ENCODE data around the gene SLC44A1.

Gene SLC44A1

GRCh38 chr9:105341434-105342146 lies 97.1 kb downstream of the SLC44A1 start:
- DNase-seq: no peak

DNA sequence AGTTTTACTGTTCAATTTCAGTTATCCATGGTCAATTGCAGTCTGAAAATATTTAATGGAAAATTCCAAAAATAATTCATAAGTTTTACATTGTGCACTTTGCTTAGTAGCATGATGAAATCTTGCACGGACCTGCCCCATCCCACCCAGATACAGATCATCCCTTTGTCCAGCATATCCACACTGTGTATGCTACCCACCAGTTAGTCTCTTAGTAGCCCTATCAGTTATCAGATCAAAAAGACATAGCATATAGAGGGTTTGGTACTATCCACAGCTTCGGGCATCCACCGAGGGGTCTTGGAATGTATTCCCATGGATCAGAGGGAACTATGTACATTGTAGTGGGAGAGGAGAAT lies 97.7 kb downstream of the SLC44A1 start:
- no peak for DNase-seq

GRCh38 chr9:105344283-105344682 lies 99.8 kb downstream of the SLC44A1 start:
- no peak for DNase-seq

GRCh38 chr9:105345626-105346025 lies 101.2 kb downstream of the SLC44A1 start:
- no peak for DNase-seq

- DNase-seq: no peak
Observed at GRCh38 chr9:105346273-105346672, 101.8 kb downstream of the SLC44A1 start.

- DNase-seq: no peak
Observed at GRCh38 chr9:105354448-105354847, 110.0 kb downstream of the SLC44A1 start.

GRCh38 chr9:105355781-105356180 lies 111.3 kb downstream of the SLC44A1 start:
- no peak for DNase-seq

GRCh38 chr9:105357937-105358336 lies 113.5 kb downstream of the SLC44A1 start:
- no peak for DNase-seq

DNA sequence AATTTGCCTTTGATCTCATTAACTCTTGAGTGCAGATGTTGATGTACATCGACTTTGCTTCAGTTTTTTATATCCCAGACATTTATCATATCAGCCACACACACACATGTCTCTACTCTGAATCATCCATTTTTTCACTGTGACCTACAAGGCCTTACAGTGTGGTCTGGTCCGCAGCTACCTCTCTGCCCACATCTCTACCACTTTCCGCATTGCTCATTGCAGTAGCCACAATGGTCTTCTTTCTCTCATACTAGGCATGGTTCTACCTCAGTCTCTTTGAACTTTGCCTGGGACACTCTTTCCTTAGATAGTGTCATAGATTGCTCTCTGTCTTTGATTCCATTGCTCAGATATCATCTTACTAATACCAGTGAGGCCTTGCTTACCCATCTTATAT lies 115.4 kb downstream of the SLC44A1 start:
- no peak for DNase-seq

DNA sequence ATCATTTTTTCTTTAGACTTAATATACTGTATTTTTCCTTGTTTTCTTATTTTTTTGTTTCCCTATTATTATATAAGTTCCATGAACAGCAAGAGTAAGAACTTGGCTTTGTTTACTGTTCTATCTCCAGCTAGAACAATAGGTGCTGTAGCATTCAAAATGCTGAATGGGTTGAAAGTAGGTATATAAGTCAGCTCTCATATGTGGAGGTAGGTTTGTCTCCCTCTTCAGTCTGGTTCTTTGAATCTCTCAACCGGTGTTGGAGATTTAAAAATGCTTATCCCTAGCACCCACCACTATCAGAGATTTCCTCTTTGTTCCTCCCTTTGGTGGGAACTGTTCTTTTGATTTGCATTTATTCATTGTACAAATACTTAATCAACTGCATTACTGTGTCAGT lies 115.9 kb downstream of the SLC44A1 start:
- DNase-seq: no peak

- DNase-seq: no peak
Observed at GRCh38 chr9:105361873-105362272, 117.4 kb downstream of the SLC44A1 start.

- no peak for DNase-seq
Observed at GRCh38 chr9:105362470-105362869, 118.0 kb downstream of the SLC44A1 start.

DNA sequence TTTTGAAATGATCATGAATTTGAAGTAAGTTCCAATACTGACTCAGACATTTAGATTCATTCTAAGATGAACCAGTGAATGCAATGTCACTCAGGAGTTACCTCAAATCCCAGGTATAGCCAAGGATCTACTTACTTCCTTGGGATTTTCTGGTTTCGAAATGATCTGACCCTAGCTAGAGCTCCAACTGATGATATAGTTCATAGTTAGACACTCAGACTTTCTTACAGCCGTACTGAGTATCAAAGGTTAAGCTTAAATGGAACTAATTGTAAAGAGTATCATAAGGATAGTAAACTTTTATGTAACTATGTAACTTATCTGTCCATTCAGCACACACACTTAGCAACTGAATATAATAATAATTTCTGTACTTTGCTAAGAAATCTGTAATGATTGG lies 119.4 kb downstream of the SLC44A1 start:
- no peak for DNase-seq

- no peak for DNase-seq
Observed at GRCh38 chr9:105369911-105370310, 125.5 kb downstream of the SLC44A1 start.

GRCh38 chr9:105373723-105374122 lies 129.3 kb downstream of the SLC44A1 start:
- DNase-seq: no peak

- no peak for DNase-seq
Observed at GRCh38 chr9:105375323-105375722, 130.9 kb downstream of the SLC44A1 start.

DNA sequence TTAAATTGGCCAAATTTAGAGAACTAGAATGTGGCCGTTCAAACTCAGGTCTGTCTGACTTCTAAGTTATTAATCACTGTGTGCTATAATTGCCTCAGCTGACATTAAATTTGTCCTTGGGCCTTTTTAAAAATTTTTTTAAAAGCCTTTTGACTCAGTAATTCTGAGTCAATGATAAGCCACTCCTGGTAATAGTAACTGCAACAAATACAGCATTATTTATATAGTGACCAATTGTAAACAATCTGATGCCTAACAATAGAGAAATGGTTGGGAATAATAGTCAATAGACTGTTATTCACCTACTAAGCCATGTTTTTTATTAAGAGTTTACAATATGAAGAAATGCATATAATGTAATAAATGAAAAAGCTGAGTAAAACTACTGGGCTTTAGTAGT lies 132.4 kb downstream of the SLC44A1 start:
- DNase-seq: no peak

GRCh38 chr9:105385381-105385985 lies 141.0 kb downstream of the SLC44A1 start:
- no peak for DNase-seq

GRCh38 chr9:105389796-105390195 lies 145.3 kb downstream of the SLC44A1 start:
- no peak for DNase-seq

DNA sequence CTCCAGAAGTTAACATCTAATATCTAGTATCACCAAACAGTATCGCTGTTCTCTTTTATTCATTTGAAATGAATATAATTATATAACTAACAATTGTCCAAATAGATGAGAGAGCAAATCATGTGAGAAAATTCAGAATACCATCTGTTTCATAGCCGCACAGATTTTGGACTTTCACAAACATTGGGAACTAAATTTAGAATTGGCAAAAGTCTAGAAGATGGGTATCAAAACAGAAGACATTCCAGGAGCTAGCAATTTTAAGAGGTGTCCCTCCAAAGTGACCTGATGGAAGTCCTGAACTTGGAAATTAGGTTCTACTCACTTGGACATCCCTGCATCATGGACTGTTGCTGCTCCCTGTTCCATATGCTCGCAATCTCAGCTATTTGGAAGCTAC lies 146.4 kb downstream of the SLC44A1 start:
- DNase-seq: no peak

GRCh38 chr9:105391288-105391687 lies 146.8 kb downstream of the SLC44A1 start:
- DNase-seq: no peak

- no peak for DNase-seq
Observed at GRCh38 chr9:105392531-105392930, 148.1 kb downstream of the SLC44A1 start.

- no peak for DNase-seq
Observed at GRCh38 chr9:105393576-105394344, 149.3 kb downstream of the SLC44A1 start.

- DNase-seq: no peak
Observed at GRCh38 chr9:105396441-105396840, 152.0 kb downstream of the SLC44A1 start.
